T-helper 1 cell treated with Interleukin-12 subunit alpha and Interleukin-12 subunit beta and Interleukin-4 antibody, amounts not matched to agents 30 ng/mL and 1 ng/mL, for 36 hours (primary cell): ENCODE measurements around the gene UGT1A8. TPM values are rescaled to one million over a fixed set of nuclear protein-coding genes. Genes with fewer than 3 reads are reported as not detected.

Experiments
- intact Hi-C: fragments of 100-400 bp; cut with micrococcal nuclease; formaldehyde crosslinking; loops from one replicate; pipeline ENCODE4 v1.15.1; 2024
- total RNA-seq: library from RNA; stranded (reverse); gene quantifications from 2 replicates; pipeline ENCODE4 v1.2.3, GENCODE V29; 2022

Gene UGT1A8
- total RNA-seq, 1 donor from 2014 or later, result not detected

GRCh38 chr2:233764264-233764663, 146.8 kb downstream of the UGT1A8 start:
- intact Hi-C loops, result no loop called here

GRCh38 chr2:233764761-233765160, 147.3 kb downstream of the UGT1A8 start:
- intact Hi-C loops, result no loop called here

GRCh38 chr2:233766416-233766815, 149.0 kb downstream of the UGT1A8 start:
- intact Hi-C loops, result no loop called here

GRCh38 chr2:233768076-233768475, 150.6 kb downstream of the UGT1A8 start:
- intact Hi-C loops, result no loop called here

GRCh38 chr2:233769260-233769659, 151.8 kb downstream of the UGT1A8 start:
- intact Hi-C loops, result no loop called here

- intact Hi-C loops, result no loop called here
These were observed 154.7 kb downstream of the UGT1A8 start for GRCh38 chr2:233772153-233772552.

- intact Hi-C loops, result no loop called here
These were observed 155.2 kb downstream of the UGT1A8 start for GRCh38 chr2:233772583-233772982.

- intact Hi-C loops, result no loop called here
These were observed 156.4 kb downstream of the UGT1A8 start for GRCh38 chr2:233773854-233774253.

- intact Hi-C loops, result no loop called here
These were observed 158.0 kb downstream of the UGT1A8 start for GRCh38 chr2:233775414-233775813.

GRCh38 chr2:233778030-233778429, 160.6 kb downstream of the UGT1A8 start, which contains the start of gene MROH2A:
MROH2A (plus strand) TSS chr2:233778330; CDS start chr2:233779359, 1,029 bp downstream.
- intact Hi-C loops, result no loop called here

- intact Hi-C loops, result no loop called here
These were observed 162.3 kb downstream of the UGT1A8 start for GRCh38 chr2:233779722-233780121.

- intact Hi-C loops, result no loop called here
These were observed 163.3 kb downstream of the UGT1A8 start for GRCh38 chr2:233780771-233781170.

- intact Hi-C loops, result no loop called here
These were observed 172.1 kb downstream of the UGT1A8 start for GRCh38 chr2:233789554-233789953.

- intact Hi-C loops, result loop anchor here (10.0 kb wide), 1 partner anchor 1583 kb away; no protein-coding TSS in a partner anchor
These were observed 173.9 kb downstream of the UGT1A8 start for GRCh38 chr2:233791151-233791882.

- intact Hi-C loops, result loop anchor here (10.0 kb wide), 1 partner anchor 1583 kb away; no protein-coding TSS in a partner anchor
These were observed 174.5 kb downstream of the UGT1A8 start for GRCh38 chr2:233791883-233792329.

- intact Hi-C loops, result loop anchor here (10.0 kb wide), 1 partner anchor 1582 kb away; no protein-coding TSS in a partner anchor
These were observed 175.3 kb downstream of the UGT1A8 start for GRCh38 chr2:233792720-233793119.

- intact Hi-C loops, result loop anchor here (10.0 kb wide), 1 partner anchor 1581 kb away; no protein-coding TSS in a partner anchor
These were observed 176.2 kb downstream of the UGT1A8 start for GRCh38 chr2:233793465-233794127.

GRCh38 chr2:233794128-233794658, 176.8 kb downstream of the UGT1A8 start:
- intact Hi-C loops, result loop anchor here (10.0 kb wide), 1 partner anchor 1581 kb away; no protein-coding TSS in a partner anchor

GRCh38 chr2:233795735-233796171, 178.3 kb downstream of the UGT1A8 start:
- intact Hi-C loops, result loop anchor here (10.0 kb wide), 1 partner anchor 1579 kb away; no protein-coding TSS in a partner anchor

GRCh38 chr2:233796254-233796653, 178.8 kb downstream of the UGT1A8 start:
- intact Hi-C loops, result loop anchor here (10.0 kb wide), 1 partner anchor 1579 kb away; no protein-coding TSS in a partner anchor

- intact Hi-C loops, result loop anchor here (10.0 kb wide), 1 partner anchor 1576 kb away; no protein-coding TSS in a partner anchor
These were observed 181.1 kb downstream of the UGT1A8 start for GRCh38 chr2:233798335-233799086.
